NT2/D1 (cell line): ENCODE results near the gene CXorf66.
"Not testable (repeated sequence)": the region's sequence is repeated elsewhere in the genome, so short reads cannot be mapped to it uniquely, and the experiment has no call there.

Experiments
- SUZ12 ChIP-seq: IDR thresholded peaks from 2 replicates; pipeline ENCODE4 v1.6.1; 2011; ENCODE audit not compliant: insufficient read length, insufficient read depth; ENCODE audit errors: extremely low read depth
- YY1 ChIP-seq: IDR thresholded peaks from 2 replicates; pipeline ENCODE4 v1.6.1; 2011; ENCODE audit not compliant: insufficient read length, insufficient read depth

DNA sequence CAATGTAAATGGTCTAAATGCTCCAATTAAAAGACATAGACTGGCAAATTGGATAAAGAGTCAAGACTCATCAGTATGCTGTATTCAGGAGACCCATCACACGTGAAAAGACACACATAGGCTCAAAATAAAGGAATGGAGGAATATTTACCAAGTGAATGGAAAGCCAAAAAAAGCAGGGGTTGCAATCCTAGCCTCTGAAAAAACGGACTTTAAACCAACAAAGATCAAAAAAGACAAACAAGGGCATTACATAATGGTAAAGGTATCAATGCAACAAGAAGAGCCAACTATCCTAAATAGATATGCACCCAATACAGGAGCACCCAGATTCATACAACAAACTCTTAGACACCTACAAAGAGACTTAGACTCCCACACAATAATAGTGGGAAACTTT lies 4.2 kb downstream of the CXorf66 start:
- not testable (repeated sequence) for TF ChIP-seq YY1, SUZ12
